Ovary (tissue), 3 donors: ENCODE results near the gene OSGEP.

Source experiments
- CTCF ChIP-seq, 3 donors: fragments of 450-650 bp in 2 of 3; fragments of 200-600 bp in 1 of 3; IDR thresholded peaks; one replicate each; pipeline versions ENCODE4 v1.5.1 to v1.8.0; 2016 to 2022; ENCODE audit warnings: antibody characterized with exemption in 3 of 3, mild to moderate bottlenecking in 1 of 3
- EP300 ChIP-seq: sonication (generic); formaldehyde crosslinking; IDR thresholded peaks from one replicate; pipeline ENCODE4 v1.6.1; 2017; ENCODE audit warnings: antibody characterized with exemption
- donor health status: DM: no; HTN: no; CAD: no.

- TF ChIP-seq CTCF (IDR thresholded peaks at IDR 0.05) (no peak), EP300 (no peak)
These were observed 40.5 kb upstream of the OSGEP start for GRCh38 chr14:20494935-20495766.
